Lower leg skin (tissue), 4 donors: ENCODE measurements around the gene PSD2. TPM values are rescaled to one million over a fixed set of nuclear protein-coding genes. Genes with fewer than 3 reads are reported as not detected.

Source experiments
- DNase-seq, 2 donors: peaks; one replicate each; pipeline ENCODE4 v3.0.0-alpha.2; 2019; ENCODE audit warnings: low spot score in 2 of 2
- H3K4me3 ChIP-seq: fragments of 200-600 bp; sonication (generic); 2 replicates; pipeline ENCODE4 v1.5.1; 2017; ENCODE audit warnings: mild to moderate bottlenecking, low read depth; ENCODE audit not compliant: poor library complexity, severe bottlenecking
- CTCF ChIP-seq, 3 donors: fragments of 450-650 bp; IDR thresholded peaks; one replicate each; pipeline ENCODE4 v1.5.1; 2016; ENCODE audit warnings: antibody characterized with exemption in 3 of 3, mild to moderate bottlenecking in 3 of 3, moderate library complexity in 2 of 3
- POLR2A ChIP-seq, 2 donors: fragments of 450-650 bp; IDR thresholded peaks; one replicate each; pipeline ENCODE4 v1.6.1; 2016 to 2017; ENCODE audit warnings: antibody characterized with exemption in 2 of 2, mild to moderate bottlenecking in 1 of 2, moderate library complexity in 1 of 2
- WGBS, 2 donors: methylation state at CpG; one replicate each; pipeline ENCODE4 v1.1.5; 2018; 5-methylcytosine and 5-hydroxymethylcytosine counted together
- intact Hi-C: fragments of 100-400 bp; cut with DNase I; formaldehyde crosslinking; loops from one replicate; pipeline ENCODE4 v1.15.0; 2023; ENCODE audit warnings: low total_unique reads
- total RNA-seq, 4 donors: library from RNA; depleted of rRNA; stranded (reverse); fragments of >200 nt; gene quantifications; one replicate each; pipeline ENCODE4 v1.1.0, GENCODE V29; 2016

PSD2 gene
- total RNA-seq, 4 donors from 2014 or later, result 0.15 to 0.30 (median 0.16) TPM

- intact Hi-C loops, result no loop called here
- no peak overlapping the region for H3K4me3 ChIP-seq
- 90 to 95% methylated on average over 11 of the region's 11 CpGs for WGBS, 2 donors
- TF ChIP-seq CTCF (IDR thresholded peaks at IDR 0.05) (no peak), POLR2A (IDR thresholded peaks at IDR 0.05) (no peak)
- no peak for DNase-seq
Measured at GRCh38 chr5:139757727-139758509, 37.7 kb upstream of the PSD2 start.

- WGBS, 2 donors, result 94 to 95% methylated on average over 6 to 7 of the region's 7 CpGs
- no peak for TF ChIP-seq POLR2A (IDR thresholded peaks at IDR 0.05)
- H3K4me3 ChIP-seq, result no peak overlapping the region
- DNase-seq, result no peak
- intact Hi-C loops, result no loop called here
Measured at GRCh38 chr5:139758510-139759075, 37.0 kb upstream of the PSD2 start.

- intact Hi-C loops, result no loop called here
- WGBS, 2 donors, result 71 to 82% methylated on average over 35 of the region's 36 CpGs
- no peak for DNase-seq
- TF ChIP-seq CTCF (IDR thresholded peaks at IDR 0.05), result no peak
- no peak for TF ChIP-seq POLR2A (IDR thresholded peaks at IDR 0.05)
- H3K4me3 ChIP-seq, result no peak overlapping the region
Measured at GRCh38 chr5:139759219-139759721, 36.3 kb upstream of the PSD2 start.

GRCh38 chr5:139760066-139761056 is 35.2 kb upstream of the PSD2 start:
- intact Hi-C loops, result no loop called here
- WGBS, 2 donors, result 57 to 62% methylated on average over 5 to 6 of the region's 6 CpGs
- H3K4me3 ChIP-seq, result no peak overlapping the region
- no peak for TF ChIP-seq CTCF (IDR thresholded peaks at IDR 0.05)
- no peak for TF ChIP-seq POLR2A (IDR thresholded peaks at IDR 0.05)
- DNase-seq, result no peak

GRCh38 chr5:139761057-139761450 is 34.6 kb upstream of the PSD2 start:
- TF ChIP-seq CTCF (IDR thresholded peaks at IDR 0.05) (no peak), POLR2A (IDR thresholded peaks at IDR 0.05) (no peak)
- no peak for DNase-seq
- H3K4me3 ChIP-seq, result no peak overlapping the region
- intact Hi-C loops, result no loop called here
- WGBS, 2 donors, result 90 to 95% methylated on average over 3 of the region's 3 CpGs
